Neuronal stem cell (in vitro differentiated cells): ENCODE results near the gene RARB.

Source experiments
- DNase-seq: peaks from one replicate; pipeline ENCODE4 v3.0.0-alpha.2; 2013; ENCODE audit warnings: low spot score
- H2AFZ ChIP-seq: one replicate; pipeline ENCODE4 v1.6.1; 2013; ENCODE audit warnings: mild to moderate bottlenecking, low read length, inconsistent platforms
- H2AK5ac ChIP-seq: 2 replicates; pipeline ENCODE4 v1.6.1; 2013; ENCODE audit warnings: low read depth, mild to moderate bottlenecking, inconsistent platforms, low read length, moderate library complexity, mixed read lengths
- H2BK120ac ChIP-seq: 2 replicates; pipeline ENCODE4 v1.6.1; 2013; ENCODE audit warnings: low read depth, mild to moderate bottlenecking, inconsistent platforms, low read length, moderate library complexity, mixed read lengths
- H2BK12ac ChIP-seq: one replicate; pipeline ENCODE4 v1.6.1; 2013; ENCODE audit warnings: low read length, inconsistent platforms
- H2BK15ac ChIP-seq: 2 replicates; pipeline ENCODE4 v1.6.1; 2013; ENCODE audit warnings: mild to moderate bottlenecking, low read length, inconsistent platforms, mixed read lengths
- H2BK5ac ChIP-seq: one replicate; pipeline ENCODE4 v1.6.1; 2013; ENCODE audit warnings: inconsistent platforms, mild to moderate bottlenecking, low read length, moderate library complexity
- H3K14ac ChIP-seq: one replicate; pipeline ENCODE4 v1.6.1; 2013; ENCODE audit warnings: low read length, inconsistent platforms
- H3K18ac ChIP-seq: 2 replicates; pipeline ENCODE4 v1.6.1; 2013; ENCODE audit warnings: low read length, inconsistent platforms
- H3K23ac ChIP-seq: 2 replicates; pipeline ENCODE4 v1.6.1; 2013; ENCODE audit warnings: low read depth, mild to moderate bottlenecking, mixed read lengths, low read length, inconsistent platforms; ENCODE audit not compliant: poor library complexity
- H3K27ac ChIP-seq: replicated peaks from 3 replicates; pipeline ENCODE4 v1.5.1; 2013; ENCODE audit warnings: low read length, inconsistent platforms
- H3K27me3 ChIP-seq, 3 experiments: 2 replicates each; pipeline ENCODE4 v1.6.1; 2013; ENCODE audit warnings: low read length in 3 of 3, mild to moderate bottlenecking in 2 of 3, inconsistent platforms in 1 of 3, low read depth in 1 of 3, mixed read lengths in 1 of 3, moderate library complexity in 1 of 3; ENCODE audit not compliant: control insufficient read depth in 3 of 3, insufficient read depth in 3 of 3
- H3K36me3 ChIP-seq, 2 donors: replicated peaks in 1 of 2; 2 replicates each; pipeline ENCODE4 v1.6.1; 2013; ENCODE audit warnings: low read length in 2 of 2; ENCODE audit not compliant: control insufficient read depth in 2 of 2, insufficient read depth in 2 of 2
- H3K4ac ChIP-seq: 2 replicates; pipeline ENCODE4 v1.6.1; 2013; ENCODE audit warnings: inconsistent platforms, mild to moderate bottlenecking, low read length, moderate library complexity
- H3K4me1 ChIP-seq, 2 donors: 1 replicate in 1 of 2; 2 replicates in 1 of 2; pipeline ENCODE4 v1.6.1; 2013; ENCODE audit warnings: low read length in 2 of 2, low read depth in 1 of 2; ENCODE audit not compliant: control insufficient read depth in 2 of 2, insufficient read depth in 1 of 2
- H3K4me2 ChIP-seq: one replicate; pipeline ENCODE4 v1.6.1; 2013; ENCODE audit warnings: mild to moderate bottlenecking, low read length, inconsistent platforms; ENCODE audit not compliant: insufficient read depth, poor library complexity, severe bottlenecking
- H3K4me3 ChIP-seq, 2 donors: 2 replicates each; pipeline ENCODE4 v1.5.1; 2013; ENCODE audit warnings: low read length in 2 of 2, mild to moderate bottlenecking in 2 of 2, inconsistent platforms in 1 of 2, moderate library complexity in 1 of 2
- H3K79me1 ChIP-seq: one replicate; pipeline ENCODE4 v1.6.1; 2013; ENCODE audit warnings: low read depth, mild to moderate bottlenecking, inconsistent platforms, low read length, moderate library complexity
- H3K9ac ChIP-seq: one replicate; pipeline ENCODE4 v1.6.1; 2013; ENCODE audit warnings: mild to moderate bottlenecking, low read depth, low read length, inconsistent platforms; ENCODE audit not compliant: poor library complexity
- H3K9me3 ChIP-seq, 2 donors: replicated peaks in 1 of 2; 2 replicates each; pipeline versions ENCODE3 to v1.6.1; 2013; ENCODE audit warnings: low read length in 2 of 2, mild to moderate bottlenecking in 2 of 2, inconsistent platforms in 1 of 2, low read depth in 1 of 2, mixed read lengths in 1 of 2, moderate library complexity in 1 of 2; ENCODE audit not compliant: control insufficient read depth in 2 of 2, insufficient read depth in 1 of 2
- H4K8ac ChIP-seq: one replicate; pipeline ENCODE4 v1.6.1; 2013; ENCODE audit warnings: low read depth, mild to moderate bottlenecking, inconsistent platforms, low read length, moderate library complexity
- H4K91ac ChIP-seq: one replicate; pipeline ENCODE4 v1.6.1; 2013; ENCODE audit warnings: low read length, low read depth, mild to moderate bottlenecking, inconsistent platforms; ENCODE audit not compliant: poor library complexity
- WGBS, 2 donors: extraction: QIAGEN DNeasy Blood & Tissue Kit; methylation state at CpG; one replicate each; pipeline ENCODE4 v1.1.7; 2013; ENCODE audit warnings: missing lambda C conversion rate in 2 of 2, mixed read lengths in 1 of 2; ENCODE audit not compliant: insufficient read length in 2 of 2, insufficient replicate concordance in 1 of 2; ENCODE audit errors: extremely low coverage in 2 of 2; 5-methylcytosine and 5-hydroxymethylcytosine counted together

RARB gene

GRCh38 chr3:25396251-25396650 is 31.8 kb upstream of the RARB start:
- Histone ChIP-seq H4K8ac (no peak overlapping the region), H3K79me1 (no peaks in the 10 kb centered on the region), H3K9me3 (peaks cover 0 to 7% of the 10 kb centered on the region in 2 donors), H2AK5ac (peak overlapping the region; percentile 23), H2AFZ (no peak overlapping the region), H2BK12ac (no peak overlapping the region), H3K14ac (no peak overlapping the region), H3K36me3 (no peaks in the 10 kb centered on the region), H2BK5ac (no peak overlapping the region), H4K91ac (no peak overlapping the region), H3K9ac (no peak overlapping the region), H3K27me3 (no peaks in the 10 kb centered on the region), H3K4me2 (no peak overlapping the region), H3K18ac (peak overlapping the region; percentile 40), H3K23ac (no peak overlapping the region), H3K4me1 (no peaks in the 10 kb centered on the region), H2BK120ac (no peak overlapping the region), H3K27ac (no peak overlapping the region), H3K4ac (no peak overlapping the region), H3K4me3 (no peak overlapping the region), H2BK15ac (no peak overlapping the region)
- no CpG with 5 or more reads among the region's 2 CpGs for WGBS, 2 donors
- DNase-seq = no peak

DNA sequence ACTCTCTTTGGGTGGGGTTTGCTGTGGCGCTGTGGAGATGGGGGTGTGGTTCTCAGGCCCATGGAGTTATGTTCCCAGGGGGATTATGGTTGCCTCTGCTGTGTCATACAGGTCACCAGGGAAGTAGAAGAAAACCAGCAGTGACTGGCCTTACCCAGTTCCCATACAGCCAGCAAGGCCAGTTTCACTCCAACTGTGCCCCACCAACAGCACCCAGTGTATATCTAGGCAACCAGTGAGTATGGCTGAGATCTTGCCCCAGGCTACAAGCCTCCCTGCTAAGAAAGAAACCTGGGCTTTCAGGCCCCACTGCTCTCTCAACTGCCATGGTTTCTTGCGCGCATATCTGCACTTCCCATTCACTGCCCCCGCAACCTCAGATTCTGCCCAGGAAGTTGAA is 31.4 kb upstream of the RARB start:
- Histone ChIP-seq H3K18ac (peak overlapping the region; percentile 70), H2AK5ac (no peak overlapping the region)
- no CpG with 5 or more reads among the region's 4 CpGs for WGBS, 2 donors

GRCh38 chr3:25397150-25397549 is 30.9 kb upstream of the RARB start:
- H3K9ac ChIP-seq = no peak overlapping the region
- no CpG with 5 or more reads among the region's 2 CpGs for WGBS, 2 donors
- H3K4ac ChIP-seq = no peak overlapping the region
- H2AFZ ChIP-seq = peak overlapping the region; percentile 20
- H2AK5ac ChIP-seq = no peak overlapping the region
- no peak overlapping the region for H3K18ac ChIP-seq
- no peak overlapping the region for H2BK15ac ChIP-seq
- H3K79me1 ChIP-seq = no peaks in the 10 kb centered on the region
- no peak overlapping the region for H3K4me2 ChIP-seq
- H3K9me3 ChIP-seq = peaks cover 0 to 4% of the 10 kb centered on the region in 2 donors
- no peaks in the 10 kb centered on the region for H3K36me3 ChIP-seq
- no peak for DNase-seq
- no peak overlapping the region for H3K27ac ChIP-seq
- no peak overlapping the region for H3K23ac ChIP-seq
- no peak overlapping the region for H4K91ac ChIP-seq
- no peak overlapping the region for H2BK5ac ChIP-seq
- no peak overlapping the region for H3K14ac ChIP-seq
- no peak overlapping the region for H4K8ac ChIP-seq
- no peaks in the 10 kb centered on the region for H3K27me3 ChIP-seq
- no peak overlapping the region for H3K4me3 ChIP-seq
- no peak overlapping the region for H2BK12ac ChIP-seq
- H2BK120ac ChIP-seq = no peak overlapping the region
- no peaks in the 10 kb centered on the region for H3K4me1 ChIP-seq

More for the DNA sequence above, 31.4 kb upstream of the RARB start:
- H4K8ac ChIP-seq = no peak overlapping the region
- H3K79me1 ChIP-seq = no peaks in the 10 kb centered on the region
- H3K23ac ChIP-seq = no peak overlapping the region
- no peak overlapping the region for H2BK5ac ChIP-seq
- H3K9me3 ChIP-seq = peaks cover 0 to 7% of the 10 kb centered on the region in 2 donors
- H2AFZ ChIP-seq = peak overlapping the region; percentile 20
- H2BK12ac ChIP-seq = no peak overlapping the region
- no peak overlapping the region for H2BK15ac ChIP-seq
- H2BK120ac ChIP-seq = no peak overlapping the region
- H3K9ac ChIP-seq = no peak overlapping the region
- H4K91ac ChIP-seq = no peak overlapping the region
- H3K4me1 ChIP-seq = no peaks in the 10 kb centered on the region
- no peak overlapping the region for H3K4me3 ChIP-seq
- H3K27ac ChIP-seq = no peak overlapping the region
- H3K4me2 ChIP-seq = no peak overlapping the region
- no peaks in the 10 kb centered on the region for H3K27me3 ChIP-seq
- no peak overlapping the region for H3K14ac ChIP-seq
- no peaks in the 10 kb centered on the region for H3K36me3 ChIP-seq
- DNase-seq = no peak
- H3K4ac ChIP-seq = no peak overlapping the region

DNA sequence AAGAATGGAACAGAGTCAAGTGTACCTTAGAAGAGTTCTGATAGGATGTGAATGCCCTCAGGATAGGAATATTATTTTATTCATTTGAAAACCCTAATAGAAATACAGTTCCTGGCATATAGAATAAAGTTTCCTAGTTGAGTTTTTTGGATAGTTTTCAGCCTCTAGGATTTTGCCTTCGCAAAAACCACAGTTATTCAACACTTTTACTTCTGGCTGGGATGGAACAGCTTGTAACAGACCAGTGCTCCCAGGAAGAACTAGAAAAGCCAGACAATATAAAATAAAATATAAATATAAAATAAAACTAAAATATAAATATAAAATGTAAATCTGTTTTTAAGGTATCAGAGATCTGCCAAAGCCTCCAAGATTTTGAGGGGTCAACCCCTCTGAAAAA is 27.5 kb upstream of the RARB start:
- H3K4me1 ChIP-seq = no peaks in the 10 kb centered on the region
- H3K4ac ChIP-seq = no peak overlapping the region
- no peak overlapping the region for H3K4me2 ChIP-seq
- no peak overlapping the region for H4K91ac ChIP-seq
- no peak overlapping the region for H3K4me3 ChIP-seq
- no peak overlapping the region for H3K9ac ChIP-seq
- DNase-seq = no peak
- H2BK5ac ChIP-seq = no peak overlapping the region
- H3K18ac ChIP-seq = no peak overlapping the region
- H3K36me3 ChIP-seq = no peaks in the 10 kb centered on the region
- no peak overlapping the region for H2BK120ac ChIP-seq
- no peak overlapping the region for H3K14ac ChIP-seq
- H2AFZ ChIP-seq = no peak overlapping the region
- no peaks in the 10 kb centered on the region for H3K27me3 ChIP-seq
- no peak overlapping the region for H3K23ac ChIP-seq
- no peaks in the 10 kb centered on the region for H3K9me3 ChIP-seq
- no peak overlapping the region for H3K27ac ChIP-seq
- H3K79me1 ChIP-seq = no peaks in the 10 kb centered on the region
- no CpG with 5 or more reads among the region's 1 CpG for WGBS, 2 donors
- no peak overlapping the region for H4K8ac ChIP-seq
- no peak overlapping the region for H2BK12ac ChIP-seq
- H2AK5ac ChIP-seq = no peak overlapping the region
- H2BK15ac ChIP-seq = no peak overlapping the region
